Fibroblast of lung (primary cell): ENCODE results near the gene APC2. TPM values are rescaled to one million over a fixed set of nuclear protein-coding genes. Genes with fewer than 3 reads are reported as not detected.
A peak's percentile ranks its signal among the peaks of the same experiment; 100 is the strongest.

Experiments
- DNase-seq, 2 donors: peaks; one replicate each; pipeline versions ENCODE4 v3.0.0 to v3.0.0-alpha.2; 2010; ENCODE audit warnings: low read depth in 2 of 2
- H2AFZ ChIP-seq: 2 replicates; pipeline ENCODE4 v1.5.1; 2012; ENCODE audit warnings: low read length, control low read depth, inconsistent platforms
- H3K27ac ChIP-seq: 2 replicates; pipeline ENCODE4 v1.5.1; 2011; ENCODE audit warnings: low read length, control low read depth; ENCODE audit not compliant: insufficient read depth
- H3K27me3 ChIP-seq: 2 replicates; pipeline ENCODE4 v1.5.1; 2011; ENCODE audit warnings: mild to moderate bottlenecking, low read length; ENCODE audit not compliant: control insufficient read depth, insufficient read depth
- H3K36me3 ChIP-seq: 2 replicates; pipeline ENCODE4 v1.5.1; 2011; ENCODE audit warnings: low read length; ENCODE audit not compliant: control insufficient read depth, insufficient read depth
- H3K4me1 ChIP-seq: 2 replicates; pipeline ENCODE4 v1.5.1; 2011; ENCODE audit warnings: low read length; ENCODE audit not compliant: control insufficient read depth, insufficient read depth; ENCODE audit errors: extremely low read depth
- H3K4me2 ChIP-seq: 2 replicates; pipeline ENCODE4 v1.5.1; 2011; ENCODE audit warnings: low read length, control low read depth; ENCODE audit not compliant: insufficient read depth; ENCODE audit errors: extremely low read depth
- H3K4me3 ChIP-seq, 4 experiments: fragments of 200-600 bp in 1 of 4; sonication (generic) in 1 of 4; replicated peaks in 1 of 4; 2 replicates each; pipeline ENCODE4 v1.5.1; 2011 to 2016; ENCODE audit warnings: low read length in 4 of 4, low read depth in 3 of 4, mild to moderate bottlenecking in 3 of 4, control low read depth in 2 of 4, inconsistent platforms in 1 of 4, mixed read lengths in 1 of 4; ENCODE audit not compliant: insufficient read depth in 1 of 4; ENCODE audit errors: control extremely low read depth in 1 of 4
- H3K79me2 ChIP-seq: 2 replicates; pipeline ENCODE4 v1.5.1; 2012; ENCODE audit warnings: mild to moderate bottlenecking, low read length, inconsistent platforms; ENCODE audit not compliant: control insufficient read depth, insufficient read depth
- H3K9ac ChIP-seq: 2 replicates; pipeline ENCODE4 v1.5.1; 2011; ENCODE audit warnings: mild to moderate bottlenecking, low read length, control low read depth; ENCODE audit not compliant: insufficient read depth
- H3K9me3 ChIP-seq: 2 replicates; pipeline ENCODE4 v1.5.1; 2012; ENCODE audit warnings: low read depth, low read length; ENCODE audit not compliant: control insufficient read depth, insufficient read depth
- H4K20me1 ChIP-seq: 2 replicates; pipeline ENCODE4 v1.5.1; 2011; ENCODE audit warnings: low read length; ENCODE audit not compliant: control insufficient read depth, insufficient read depth; ENCODE audit errors: extremely low read depth
- EZH2 ChIP-seq: IDR thresholded peaks from 2 replicates; pipeline ENCODE4 v1.5.1; 2012; ENCODE audit warnings: low read length, control low read depth, mild to moderate bottlenecking; ENCODE audit errors: missing control alignments
- polyA plus RNA-seq, 2 donors: library from polyadenylated mRNA; depleted of rRNA in 1 of 2; stranded (reverse) in 1 of 2; unstranded in 1 of 2; fragments of >200 nt; gene quantifications; 2 replicates each; pipeline ENCODE4 v1.2.1, GENCODE V29; 2011 to 2012; ENCODE audit warnings: missing spikeins in 1 of 2
- total RNA-seq: library from RNA; depleted of rRNA; stranded (reverse); fragments of >200 nt; gene quantifications from 2 replicates; pipeline ENCODE4 v1.2.1, GENCODE V29; 2014
- TF ChIP-seq, protein P1 (sequence below), 2 donors: IDR thresholded peaks in 1 of 2; conservative IDR thresholded peaks in 1 of 2; 1 replicate in 1 of 2; 2 replicates in 1 of 2; pipeline ENCODE4 v1.5.1; 2011 to 2012; ENCODE audit warnings: low read length in 2 of 2, control low read depth in 1 of 2, inconsistent platforms in 1 of 2, low read depth in 1 of 2, mild to moderate bottlenecking in 1 of 2

The APC2 gene
- total and polyA plus RNA-seq, 2 donors (not counting 1 experiment from before 2014, with no cell fraction given), result 0.01 to 0.50 TPM

DNA sequence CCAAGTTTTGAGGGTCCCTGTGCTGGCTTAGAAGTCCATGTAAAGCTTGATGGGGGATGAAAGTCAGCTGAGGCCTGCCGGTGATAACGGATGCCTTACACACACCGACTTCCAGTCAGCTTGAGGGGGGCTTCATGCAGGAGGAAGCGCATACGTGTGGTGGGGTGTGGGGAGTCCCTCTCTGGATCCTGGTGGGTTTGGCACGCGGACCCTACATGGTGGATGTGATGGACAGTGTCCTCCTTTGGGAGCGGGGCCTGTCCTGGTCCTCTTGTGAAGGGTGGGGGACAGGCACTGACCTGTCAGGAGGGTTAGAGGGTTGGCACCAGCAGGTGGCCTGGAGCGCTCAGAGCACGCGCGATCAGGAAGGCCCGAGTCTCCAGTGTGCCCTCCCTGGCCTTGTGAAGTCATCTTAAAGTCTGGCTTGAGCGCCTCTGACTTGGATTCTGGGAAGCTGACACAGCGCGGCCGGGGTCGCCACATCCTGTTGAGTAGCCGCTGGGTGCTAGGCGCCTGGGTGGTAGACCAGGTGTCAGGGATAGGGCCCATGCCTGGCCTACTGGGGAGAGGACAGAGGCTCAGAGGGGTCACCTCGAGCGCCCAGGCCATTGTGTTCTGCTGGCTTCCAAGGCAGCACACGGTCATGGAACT is 39.7 kb upstream of the APC2 start:
- Histone ChIP-seq H3K4me2 (peak overlapping the region; percentile 82), H3K27ac (peak overlapping the region; percentile 74), H3K9ac (peak overlapping the region; percentile 36), H3K79me2 (peaks cover 73% of the 10 kb centered on the region), H3K4me3 (peak overlapping the region in 3 of 4 experiments; percentile 9 to 90 (median 48)), H3K36me3 (peaks cover 15% of the 10 kb centered on the region), H3K27me3 (no peaks in the 10 kb centered on the region), H2AFZ (no peak overlapping the region), H3K4me1 (peaks cover 30% of the 10 kb centered on the region), H3K9me3 (no peaks in the 10 kb centered on the region), H4K20me1 (peaks cover 3% of the 10 kb centered on the region)
- peak; percentile 60 to 76 for DNase-seq
- TF ChIP-seq EZH2, result no peak
- TF ChIP-seq, protein P1, sequence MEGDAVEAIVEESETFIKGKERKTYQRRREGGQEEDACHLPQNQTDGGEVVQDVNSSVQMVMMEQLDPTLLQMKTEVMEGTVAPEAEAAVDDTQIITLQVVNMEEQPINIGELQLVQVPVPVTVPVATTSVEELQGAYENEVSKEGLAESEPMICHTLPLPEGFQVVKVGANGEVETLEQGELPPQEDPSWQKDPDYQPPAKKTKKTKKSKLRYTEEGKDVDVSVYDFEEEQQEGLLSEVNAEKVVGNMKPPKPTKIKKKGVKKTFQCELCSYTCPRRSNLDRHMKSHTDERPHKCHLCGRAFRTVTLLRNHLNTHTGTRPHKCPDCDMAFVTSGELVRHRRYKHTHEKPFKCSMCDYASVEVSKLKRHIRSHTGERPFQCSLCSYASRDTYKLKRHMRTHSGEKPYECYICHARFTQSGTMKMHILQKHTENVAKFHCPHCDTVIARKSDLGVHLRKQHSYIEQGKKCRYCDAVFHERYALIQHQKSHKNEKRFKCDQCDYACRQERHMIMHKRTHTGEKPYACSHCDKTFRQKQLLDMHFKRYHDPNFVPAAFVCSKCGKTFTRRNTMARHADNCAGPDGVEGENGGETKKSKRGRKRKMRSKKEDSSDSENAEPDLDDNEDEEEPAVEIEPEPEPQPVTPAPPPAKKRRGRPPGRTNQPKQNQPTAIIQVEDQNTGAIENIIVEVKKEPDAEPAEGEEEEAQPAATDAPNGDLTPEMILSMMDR (conservative IDR thresholded peaks at IDR 0.05 in 1 of 2, IDR thresholded peaks at IDR 0.05 in 1 of 2; ENCODE audit: low read depth in 1 of 2, low read length in 2 of 2), result no peak

DNA sequence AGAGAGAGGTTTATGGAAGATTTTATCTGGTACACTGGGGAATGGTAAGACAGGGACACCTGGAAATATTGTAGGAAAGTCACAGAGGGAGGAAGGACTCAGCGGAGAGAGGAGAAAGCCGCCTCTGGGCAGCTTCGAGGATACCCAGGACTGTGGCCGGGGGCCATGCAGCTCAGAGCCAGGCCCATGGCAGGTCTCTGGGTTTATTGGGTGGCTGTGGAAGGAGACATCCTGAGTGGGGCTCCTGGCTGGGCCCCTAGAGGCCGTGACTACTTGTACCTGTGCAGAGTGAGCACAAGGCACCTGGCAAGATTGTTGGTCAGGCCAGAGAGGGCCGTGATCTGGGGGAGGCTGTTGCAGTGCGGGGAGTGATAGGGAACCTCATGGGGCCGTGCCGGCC is 39.1 kb upstream of the APC2 start:
- no peak for TF ChIP-seq EZH2
- TF ChIP-seq, protein P1 (conservative IDR thresholded peaks at IDR 0.05 in 1 of 2, IDR thresholded peaks at IDR 0.05 in 1 of 2; ENCODE audit: low read depth in 1 of 2, low read length in 2 of 2), result no peak
- no peaks in the 10 kb centered on the region for H3K27me3 ChIP-seq
- DNase-seq, result no peak
- no peaks in the 10 kb centered on the region for H3K9me3 ChIP-seq
- H4K20me1 ChIP-seq, result peaks cover 3% of the 10 kb centered on the region
- H3K79me2 ChIP-seq, result peaks cover 76% of the 10 kb centered on the region
- H3K9ac ChIP-seq, result peak overlapping the region; percentile 36
- peak overlapping the region; percentile 74 for H3K27ac ChIP-seq
- peak overlapping the region; percentile 82 for H3K4me2 ChIP-seq
- peak overlapping the region in 1 of 4 experiments; percentile 90 for H3K4me3 ChIP-seq
- no peak overlapping the region for H2AFZ ChIP-seq
- peaks cover 33% of the 10 kb centered on the region for H3K4me1 ChIP-seq
- H3K36me3 ChIP-seq, result peaks cover 15% of the 10 kb centered on the region

DNA sequence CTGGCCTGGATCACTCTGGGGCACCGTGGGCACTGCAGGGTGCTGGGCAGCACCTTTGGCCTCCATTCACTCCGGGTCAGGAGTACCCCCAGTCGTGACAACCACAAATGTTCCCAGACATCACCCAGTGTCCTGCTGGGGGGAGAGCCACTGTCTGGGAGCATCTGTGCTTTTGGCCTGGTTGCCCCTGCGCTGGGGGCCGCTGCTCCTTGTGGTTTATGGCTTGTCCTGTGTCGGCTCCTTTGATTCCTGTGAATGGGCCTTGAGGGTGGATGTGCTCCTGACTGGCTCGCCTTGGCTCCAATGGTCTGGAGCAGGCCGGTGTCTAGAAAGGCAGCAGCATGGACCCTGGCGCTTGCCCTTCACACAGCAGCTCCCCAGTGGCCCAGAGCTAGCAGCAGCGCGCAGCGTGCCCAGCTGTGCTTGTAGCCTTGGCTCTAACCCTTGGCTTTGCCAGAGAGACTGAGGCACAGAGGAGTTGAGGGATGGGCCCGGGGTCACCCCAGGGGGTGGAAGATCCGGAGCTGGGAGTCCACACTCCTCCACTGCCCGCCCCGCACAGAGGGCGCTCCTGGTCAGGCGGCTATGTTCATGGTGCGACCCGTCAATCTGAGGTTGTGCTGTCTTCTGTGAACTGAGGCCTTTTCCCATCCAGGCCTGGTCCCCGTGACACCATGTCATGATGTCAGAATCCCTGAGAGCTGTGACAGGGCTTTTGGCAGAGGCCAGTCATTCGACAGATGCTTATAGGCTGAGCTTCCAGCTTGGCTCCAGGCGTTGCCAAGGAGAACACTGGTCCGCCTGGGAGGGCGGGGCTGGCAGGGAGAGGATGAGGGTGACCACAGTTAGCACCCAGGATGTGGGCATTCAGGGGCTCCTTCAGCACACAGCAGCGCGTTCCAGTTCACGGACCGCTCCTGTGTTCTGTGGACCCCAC is 38.4 kb upstream of the APC2 start:
- H3K36me3 ChIP-seq, result peaks cover 18% of the 10 kb centered on the region
- peak overlapping the region; percentile 54 for H3K9ac ChIP-seq
- no peak overlapping the region for H2AFZ ChIP-seq
- H3K27me3 ChIP-seq, result no peaks in the 10 kb centered on the region
- peak overlapping the region; percentile 74 for H3K27ac ChIP-seq
- H3K4me3 ChIP-seq, result peak overlapping the region in 1 of 4 experiments; percentile 22
- H3K9me3 ChIP-seq, result no peaks in the 10 kb centered on the region
- H4K20me1 ChIP-seq, result peaks cover 3% of the 10 kb centered on the region
- H3K4me1 ChIP-seq, result peaks cover 40% of the 10 kb centered on the region
- peak; percentile 65 to 66 for DNase-seq
- peak overlapping the region; percentile 48 for H3K4me2 ChIP-seq
- H3K79me2 ChIP-seq, result peaks cover 83% of the 10 kb centered on the region
- TF ChIP-seq, protein P1 (conservative IDR thresholded peaks at IDR 0.05 in 1 of 2, IDR thresholded peaks at IDR 0.05 in 1 of 2; ENCODE audit: low read depth in 1 of 2, low read length in 2 of 2), result no peak
- TF ChIP-seq EZH2, result no peak
